Endodermal cell (in vitro differentiated cells): ENCODE measurements around the gene CAPN10. TPM values are rescaled to one million over a fixed set of nuclear protein-coding genes. Genes with fewer than 3 reads are reported as not detected.

Experiments used
- DNase-seq: peaks from one replicate; pipeline ENCODE4 v3.0.0-alpha.2; 2017
- H3K27ac ChIP-seq: 2 replicates; pipeline ENCODE4 v1.5.1; 2013; ENCODE audit warnings: mild to moderate bottlenecking, low read depth, low read length, moderate library complexity
- H3K27me3 ChIP-seq: 2 replicates; pipeline ENCODE4 v1.6.1; 2013; ENCODE audit warnings: mild to moderate bottlenecking, low read length, moderate library complexity; ENCODE audit not compliant: insufficient read depth, control insufficient read depth, poor library complexity, severe bottlenecking
- H3K36me3 ChIP-seq: 2 replicates; pipeline ENCODE4 v1.7.0; 2013; ENCODE audit warnings: mild to moderate bottlenecking, low read length, moderate library complexity; ENCODE audit not compliant: control insufficient read depth, insufficient read depth
- H3K4me1 ChIP-seq: one replicate; pipeline ENCODE4 v1.7.0; 2013; ENCODE audit warnings: low read length; ENCODE audit not compliant: control insufficient read depth, insufficient read depth
- H3K4me3 ChIP-seq: 2 replicates; pipeline ENCODE4 v1.5.1; 2013; ENCODE audit warnings: mild to moderate bottlenecking, low read length, moderate library complexity
- H3K9ac ChIP-seq: 2 replicates; pipeline ENCODE4 v1.6.1; 2013; ENCODE audit warnings: mild to moderate bottlenecking, low read length, moderate library complexity; ENCODE audit not compliant: poor library complexity, severe bottlenecking; ENCODE audit errors: extremely low read depth
- H3K9me3 ChIP-seq: 2 replicates; pipeline ENCODE4 v1.6.1; 2013; ENCODE audit warnings: mild to moderate bottlenecking, low read length, moderate library complexity; ENCODE audit not compliant: control insufficient read depth
- H3K27ac Mint-ChIP-seq: 2 replicates; pipeline ENCODE4 v1.8.0; 2020; ENCODE audit warnings: mixed read lengths
- H3K27me3 Mint-ChIP-seq: 2 replicates; pipeline ENCODE4 v1.8.0; 2021; ENCODE audit warnings: mild to moderate bottlenecking, mixed read lengths; ENCODE audit not compliant: insufficient read depth
- H3K36me3 Mint-ChIP-seq: 2 replicates; pipeline ENCODE4 v1.8.0; 2020; ENCODE audit warnings: low read depth, mixed read lengths
- H3K4me1 Mint-ChIP-seq: 2 replicates; pipeline ENCODE4 v1.8.0; 2020; ENCODE audit warnings: mixed read lengths
- H3K4me3 Mint-ChIP-seq: 2 replicates; pipeline ENCODE4 v1.8.0; 2020; ENCODE audit warnings: mild to moderate bottlenecking, moderate library complexity, mixed read lengths
- H3K9me3 Mint-ChIP-seq: 2 replicates; pipeline ENCODE4 v1.8.0; 2020; ENCODE audit warnings: mild to moderate bottlenecking, mixed read lengths
- WGBS, 2 experiments: methylation state at CpG; one replicate each; pipeline versions ENCODE4 v1.1.5 to v1.1.7; 2013; ENCODE audit warnings: missing lambda C conversion rate in 2 of 2, mixed read lengths in 1 of 2; ENCODE audit not compliant: insufficient coverage in 1 of 2, insufficient read length in 1 of 2; 5-methylcytosine and 5-hydroxymethylcytosine counted together
- total RNA-seq, 2 donors: library from RNA; stranded (reverse); fragmentation: NEBNext Ultra II Directional in 1 of 2; extraction: Animal tissue kit (Norgen Biotek cat#: 25700) in 1 of 2; gene quantifications; 2 replicates in 1 of 2; 3 replicates in 1 of 2; pipeline ENCODE4 v1.2.1, GENCODE V29; 2021
- TF ChIP-seq, protein P1 (sequence below): fragments of 200-600 bp; sonication (generic); conservative IDR thresholded peaks from 2 replicates; pipeline ENCODE4 v1.5.0; 2021; ENCODE audit warnings: antibody characterized with exemption, mild to moderate bottlenecking

The CAPN10 gene
- total RNA-seq, 2 donors from 2014 or later, result 58.9 to 61.9 TPM

DNA sequence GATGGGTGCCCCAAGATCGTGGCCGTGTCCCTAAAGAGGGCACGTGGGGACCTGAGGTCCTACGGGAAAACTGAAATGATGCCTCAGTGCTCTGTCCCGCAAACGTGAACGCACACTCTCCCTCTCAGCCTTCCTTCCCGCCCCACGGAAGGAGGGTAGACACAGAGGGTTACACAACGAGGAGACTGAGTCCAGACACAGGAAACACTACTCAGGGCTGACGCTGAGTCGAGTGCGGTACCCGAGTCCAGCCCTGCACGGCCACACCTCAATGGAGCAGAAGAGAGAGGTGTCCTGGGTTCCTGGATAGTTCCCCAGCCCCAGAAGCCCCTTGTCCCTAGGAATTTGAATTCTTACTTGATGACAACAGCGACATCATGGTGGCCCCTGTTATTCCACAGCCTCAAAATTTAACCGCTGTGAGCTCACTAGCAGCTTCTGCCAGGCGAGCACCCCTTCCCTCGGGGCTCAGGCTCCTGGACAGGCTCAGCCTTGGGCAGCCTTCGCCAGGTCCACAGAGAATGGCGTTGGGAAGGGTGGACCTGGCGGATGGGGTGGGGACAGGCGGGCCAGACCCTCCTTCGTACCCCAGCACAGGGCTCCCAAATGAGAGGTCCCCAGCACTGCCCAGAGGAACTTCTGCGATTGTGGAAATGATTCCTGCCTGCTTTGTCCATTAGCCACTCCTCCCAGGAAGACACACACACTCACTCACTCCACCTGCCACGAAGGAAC, 19.2 kb upstream of the CAPN10 start:
- WGBS, 2 experiments, result 51 to 63% methylated on average over 19 to 26 of the region's 26 CpGs
- Mint-ChIP-seq H3K4me1 (peaks cover 10% of the 10 kb centered on the region), H3K9me3 (no peaks in the 10 kb centered on the region), H3K36me3 (peaks cover 17% of the 10 kb centered on the region), H3K27me3 (peaks cover 17% of the 10 kb centered on the region), H3K4me3 (peak overlapping the region; percentile 63), H3K27ac (no peak overlapping the region)
- DNase-seq, result peak; percentile 60
- H3K27ac ChIP-seq, result no peak overlapping the region
- TF ChIP-seq, protein P1, sequence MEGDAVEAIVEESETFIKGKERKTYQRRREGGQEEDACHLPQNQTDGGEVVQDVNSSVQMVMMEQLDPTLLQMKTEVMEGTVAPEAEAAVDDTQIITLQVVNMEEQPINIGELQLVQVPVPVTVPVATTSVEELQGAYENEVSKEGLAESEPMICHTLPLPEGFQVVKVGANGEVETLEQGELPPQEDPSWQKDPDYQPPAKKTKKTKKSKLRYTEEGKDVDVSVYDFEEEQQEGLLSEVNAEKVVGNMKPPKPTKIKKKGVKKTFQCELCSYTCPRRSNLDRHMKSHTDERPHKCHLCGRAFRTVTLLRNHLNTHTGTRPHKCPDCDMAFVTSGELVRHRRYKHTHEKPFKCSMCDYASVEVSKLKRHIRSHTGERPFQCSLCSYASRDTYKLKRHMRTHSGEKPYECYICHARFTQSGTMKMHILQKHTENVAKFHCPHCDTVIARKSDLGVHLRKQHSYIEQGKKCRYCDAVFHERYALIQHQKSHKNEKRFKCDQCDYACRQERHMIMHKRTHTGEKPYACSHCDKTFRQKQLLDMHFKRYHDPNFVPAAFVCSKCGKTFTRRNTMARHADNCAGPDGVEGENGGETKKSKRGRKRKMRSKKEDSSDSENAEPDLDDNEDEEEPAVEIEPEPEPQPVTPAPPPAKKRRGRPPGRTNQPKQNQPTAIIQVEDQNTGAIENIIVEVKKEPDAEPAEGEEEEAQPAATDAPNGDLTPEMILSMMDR, result no peak
- H3K36me3 ChIP-seq, result peaks cover 8% of the 10 kb centered on the region
- H3K27me3 ChIP-seq, result peaks cover 11% of the 10 kb centered on the region
- no peak overlapping the region for H3K9ac ChIP-seq
- peaks cover 18% of the 10 kb centered on the region for H3K4me1 ChIP-seq
- peak overlapping the region; percentile 81 for H3K4me3 ChIP-seq
- H3K9me3 ChIP-seq, result no peaks in the 10 kb centered on the region

- H3K27me3 ChIP-seq, result peaks cover 11% of the 10 kb centered on the region
- Mint-ChIP-seq H3K9me3 (no peaks in the 10 kb centered on the region), H3K27me3 (peaks cover 17% of the 10 kb centered on the region), H3K27ac (no peak within 1 kb of the TSS), H3K36me3 (peaks cover 9% of the 10 kb centered on the region), H3K4me3 (peak within 1 kb of the TSS; percentile 63), H3K4me1 (peaks cover 10% of the 10 kb centered on the region)
- no peaks in the 10 kb centered on the region for H3K9me3 ChIP-seq
- H3K4me1 ChIP-seq, result peaks cover 18% of the 10 kb centered on the region
- peak within 1 kb of the TSS; percentile 82 for H3K4me3 ChIP-seq
- no peak within 1 kb of the TSS for H3K27ac ChIP-seq
- WGBS, 2 experiments, result 1 to 4% methylated on average over 18 to 106 of the region's 106 CpGs
- peak within 1 kb of the TSS; percentile 20 for H3K9ac ChIP-seq
- TF ChIP-seq, protein P1, result peak; percentile 18
- DNase-seq, result peak; percentile 76
- peaks cover under 1% of the 10 kb centered on the region for H3K36me3 ChIP-seq
These were observed 18.5 kb upstream of the CAPN10 start, which contains the start of gene RNPEPL1 for GRCh38 chr2:240567872-240568677. RNPEPL1 (plus strand) TSS chr2:240568484; CDS start chr2:240568587, 103 bp downstream.

GRCh38 chr2:240568678-240569522, 17.6 kb upstream of the CAPN10 start:
- peak overlapping the region; percentile 20 for H3K9ac ChIP-seq
- peaks cover 2% of the 10 kb centered on the region for H3K36me3 Mint-ChIP-seq
- 5 to 12% methylated on average over 24 to 93 of the region's 93 CpGs for WGBS, 2 experiments
- peak overlapping the region; percentile 82 for H3K4me3 ChIP-seq
- H3K9me3 ChIP-seq, result no peaks in the 10 kb centered on the region
- H3K9me3 Mint-ChIP-seq, result no peaks in the 10 kb centered on the region
- peaks cover 17% of the 10 kb centered on the region for H3K27me3 Mint-ChIP-seq
- H3K27ac ChIP-seq, result no peak overlapping the region
- H3K4me1 ChIP-seq, result peaks cover 18% of the 10 kb centered on the region
- H3K27me3 ChIP-seq, result peaks cover 11% of the 10 kb centered on the region
- H3K27ac Mint-ChIP-seq, result no peak overlapping the region
- DNase-seq, result peak; percentile 76
- TF ChIP-seq, protein P1, result no peak
- H3K4me1 Mint-ChIP-seq, result peaks cover 10% of the 10 kb centered on the region
- peak overlapping the region; percentile 63 for H3K4me3 Mint-ChIP-seq
- no peaks in the 10 kb centered on the region for H3K36me3 ChIP-seq
